ENCODE results near the gene CKS2. TPM values are rescaled to one million over a fixed set of nuclear protein-coding genes. Genes with fewer than 3 reads are reported as not detected.

Gene CKS2
- total and polyA plus RNA-seq, 2 of the 8 experiments (the other 6 are each of a cell fraction or from before 2014, with no cell fraction given), result 337 to 689 TPM

DNA sequence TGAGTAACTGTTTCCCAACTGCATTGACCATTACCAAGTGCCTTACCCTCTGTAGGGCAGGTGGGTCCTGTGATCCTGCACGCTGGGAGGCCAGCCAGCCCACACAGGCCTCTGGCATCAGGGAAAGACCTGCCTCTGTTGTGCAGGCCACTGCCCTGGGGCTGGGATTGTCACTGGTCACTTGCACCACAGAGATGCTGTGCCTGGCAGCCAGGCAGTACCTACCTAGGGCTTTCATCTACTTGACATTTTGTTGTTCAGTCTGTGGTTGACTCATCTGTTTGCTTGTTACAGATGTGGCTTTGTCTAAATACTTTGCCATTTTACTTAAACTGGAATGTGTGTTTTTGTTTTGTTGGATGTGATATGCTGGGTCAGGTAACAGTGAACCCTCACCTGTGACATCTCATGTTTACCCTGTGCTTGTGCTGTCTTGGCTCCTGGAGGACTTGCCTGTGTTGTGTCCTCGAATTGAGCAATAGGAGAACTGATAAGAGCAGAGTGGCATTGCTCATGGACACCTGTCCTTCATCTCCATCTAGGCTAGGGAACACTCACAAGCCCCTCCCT, 40.1 kb downstream of the CKS2 start:
- H2BK120ac ChIP-seq (replicated peaks; ENCODE audit: low read depth, low read length), result no peak overlapping the region
- H3K4me3 ChIP-seq (ENCODE audit: extremely low read depth in 1 of 4, insufficient read depth in 2 of 4, low read depth in 3 of 4, low read length in 4 of 4), result no peak overlapping the region
- H2BK20ac ChIP-seq (ENCODE audit: low read length), result no peak overlapping the region
- POLR2A ChIA-PET (ENCODE audit: partially characterized antibody), result no interaction called here
- no peak overlapping the region for H3K27ac ChIP-seq (ENCODE audit: low read depth, low read length)
- CTCF ChIA-PET (ENCODE audit: partially characterized antibody), result no interaction called here
- H4K91ac ChIP-seq (replicated peaks; ENCODE audit: insufficient read length, low read length), result no peak overlapping the region
- H2AFZ ChIP-seq (ENCODE audit: low read length), result no peak overlapping the region
- H2AK5ac ChIP-seq (ENCODE audit: low read depth, low read length), result no peak overlapping the region
- H3K23ac ChIP-seq (ENCODE audit: insufficient read length), result no peak overlapping the region
- no peak overlapping the region for H3K18ac ChIP-seq (ENCODE audit: extremely low read depth, low read length)
- H3K23me2 ChIP-seq (ENCODE audit: low read depth, low read length), result no peaks in the 10 kb centered on the region
- H3K9me3 ChIP-seq (ENCODE audit: insufficient read depth in 2 of 2, low read depth in 1 of 2, low read length in 1 of 2), result no peaks in the 10 kb centered on the region
- no peak for FAIRE-seq
- H2BK12ac ChIP-seq (ENCODE audit: low read depth, low read length), result no peak overlapping the region
- no peak overlapping the region for H3K14ac ChIP-seq (ENCODE audit: insufficient read length)
- no peak overlapping the region for H2BK15ac ChIP-seq (ENCODE audit: low read length)
- H4K8ac ChIP-seq (ENCODE audit: extremely low read depth, insufficient read depth, low read length), result no peak overlapping the region
- H3K9ac ChIP-seq (replicated peaks in 1 of 4; ENCODE audit: extremely low read depth in 1 of 4, low read depth in 3 of 4, low read length in 3 of 4), result no peak overlapping the region
- H3K4ac ChIP-seq (replicated peaks; ENCODE audit: insufficient read length, low read depth, low read length), result no peak overlapping the region
- peaks cover 47 to 95% (median 75%) of the 10 kb centered on the region in 4 experiments for H3K36me3 ChIP-seq (ENCODE audit: control insufficient read depth in 2 of 4, insufficient read depth in 4 of 4, low read length in 3 of 4)
- peaks cover 3 to 19% of the 10 kb centered on the region in 2 experiments for H4K20me1 ChIP-seq (replicated peaks in 1 of 2; ENCODE audit: control insufficient read depth in 1 of 2, insufficient read depth in 2 of 2, low read length in 2 of 2)
- DNase-seq (ENCODE audit: low read depth in 1 of 2, low spot score in 2 of 2), result no peak
- TF ChIP-seq TAF7 (optimal IDR thresholded peaks at IDR 0.05; ENCODE audit: borderline replicate concordance, low read depth, low read length) (no peak), CREB1 (IDR thresholded peaks at IDR 0.05) (no peak), SP1 (IDR thresholded peaks at IDR 0.05; ENCODE audit: low read depth, low read length) (no peak), TCF12 (IDR thresholded peaks at IDR 0.05; ENCODE audit: low read depth, low read length) (no peak), KDM1A (IDR thresholded peaks at IDR 0.05; ENCODE audit: borderline replicate concordance, low read length) (no peak), CBX5 (IDR thresholded peaks at IDR 0.05; ENCODE audit: low read depth, low read length) (no peak), YY1 (IDR thresholded peaks at IDR 0.05; ENCODE audit: low read depth, low read length) (no peak)
- TF ChIP-seq, protein P1, sequence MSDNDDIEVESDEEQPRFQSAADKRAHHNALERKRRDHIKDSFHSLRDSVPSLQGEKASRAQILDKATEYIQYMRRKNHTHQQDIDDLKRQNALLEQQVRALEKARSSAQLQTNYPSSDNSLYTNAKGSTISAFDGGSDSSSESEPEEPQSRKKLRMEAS (IDR thresholded peaks at IDR 0.05), result no peak
- TF ChIP-seq, protein P2, sequence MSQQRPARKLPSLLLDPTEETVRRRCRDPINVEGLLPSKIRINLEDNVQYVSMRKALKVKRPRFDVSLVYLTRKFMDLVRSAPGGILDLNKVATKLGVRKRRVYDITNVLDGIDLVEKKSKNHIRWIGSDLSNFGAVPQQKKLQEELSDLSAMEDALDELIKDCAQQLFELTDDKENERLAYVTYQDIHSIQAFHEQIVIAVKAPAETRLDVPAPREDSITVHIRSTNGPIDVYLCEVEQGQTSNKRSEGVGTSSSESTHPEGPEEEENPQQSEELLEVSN (IDR thresholded peaks at IDR 0.05), result no peak
- no peak overlapping the region for H3K4me2 ChIP-seq (ENCODE audit: insufficient read depth in 1 of 2, low read depth in 2 of 2, low read length in 2 of 2)
- H4K5ac ChIP-seq (ENCODE audit: insufficient read length, low read depth, low read length), result no peak overlapping the region
- H3K27me3 ChIP-seq (replicated peaks in 1 of 4; ENCODE audit: control insufficient read depth in 3 of 4, extremely low read depth in 1 of 4, insufficient read depth in 3 of 4, low read length in 3 of 4), result no peaks in the 10 kb centered on the region
- H3K4me1 ChIP-seq (replicated peaks in 1 of 4; ENCODE audit: control insufficient read depth in 3 of 4, insufficient read depth in 4 of 4, low read length in 3 of 4), result no peaks in the 10 kb centered on the region
- no peak overlapping the region for H2BK5ac ChIP-seq (ENCODE audit: low read depth, low read length)
- H3K79me1 ChIP-seq (ENCODE audit: low read depth, low read length), result peaks cover 2% of the 10 kb centered on the region
- H3K79me2 ChIP-seq (ENCODE audit: control insufficient read depth in 1 of 2, insufficient read depth in 2 of 2, low read length in 2 of 2), result no peaks in the 10 kb centered on the region
- H3K56ac ChIP-seq (replicated peaks; ENCODE audit: insufficient read length, low read depth, low read length), result no peak overlapping the region
- 74% methylated on average over 2 of the region's 2 CpGs; no CpG with 5 or more reads in 1 of the 2 experiments for whole genome bisulfite sequencing, 2 experiments (ENCODE audit: extremely low coverage in 1 of 2, insufficient coverage in 1 of 2, insufficient read length in 1 of 2, insufficient replicate concordance in 2 of 2, low coverage in 1 of 2, low lambda C conversion rate in 2 of 2, missing lambda C conversion rate in 1 of 2)

Data from H1 (cell line).